NCI-H69 (cell line): ENCODE data around the gene GALK2.
A peak's percentile ranks its signal among the peaks of the same experiment; 100 is the strongest.
"Not testable (repeated sequence)": the region's sequence is repeated elsewhere in the genome, so short reads cannot be mapped to it uniquely, and the experiment has no call there.

Experiments used
- DNase-seq: peaks from one replicate; lab custom pipeline; 2025; lab: John Stamatoyannopoulos, UW

Gene GALK2

GRCh38 chr15:49339656-49340055, 169.6 kb downstream of the GALK2 start:
- no peak for DNase-seq

GRCh38 chr15:49343546-49343945, 173.5 kb downstream of the GALK2 start:
- no peak for DNase-seq

GRCh38 chr15:49354439-49354838, 184.4 kb downstream of the GALK2 start:
- not testable (repeated sequence) for DNase-seq

- DNase-seq: no peak
Measured at GRCh38 chr15:49361370-49361769, 191.3 kb downstream of the GALK2 start.

- DNase-seq: no peak
Measured at GRCh38 chr15:49366496-49366895, 196.4 kb downstream of the GALK2 start.

- peak; percentile 38 for DNase-seq
Measured at GRCh38 chr15:49370782-49371181, 200.7 kb downstream of the GALK2 start.

GRCh38 chr15:49372366-49372765, 202.3 kb downstream of the GALK2 start:
- DNase-seq: no peak

- DNase-seq: no peak
Measured at GRCh38 chr15:49379996-49380395, 209.9 kb downstream of the GALK2 start.

- DNase-seq: peak; percentile 48
Measured at GRCh38 chr15:49380912-49381311, 210.9 kb downstream of the GALK2 start.
